ENCODE data around the gene PDE10A.

The PDE10A gene

GRCh38 chr6:165663377-165663735 is 315 bp upstream of the PDE10A start:
- no peak for DNase-seq
- H3K27ac ChIP-seq = peak overlapping the region in 1 of 2 donors; percentile 56

DNA sequence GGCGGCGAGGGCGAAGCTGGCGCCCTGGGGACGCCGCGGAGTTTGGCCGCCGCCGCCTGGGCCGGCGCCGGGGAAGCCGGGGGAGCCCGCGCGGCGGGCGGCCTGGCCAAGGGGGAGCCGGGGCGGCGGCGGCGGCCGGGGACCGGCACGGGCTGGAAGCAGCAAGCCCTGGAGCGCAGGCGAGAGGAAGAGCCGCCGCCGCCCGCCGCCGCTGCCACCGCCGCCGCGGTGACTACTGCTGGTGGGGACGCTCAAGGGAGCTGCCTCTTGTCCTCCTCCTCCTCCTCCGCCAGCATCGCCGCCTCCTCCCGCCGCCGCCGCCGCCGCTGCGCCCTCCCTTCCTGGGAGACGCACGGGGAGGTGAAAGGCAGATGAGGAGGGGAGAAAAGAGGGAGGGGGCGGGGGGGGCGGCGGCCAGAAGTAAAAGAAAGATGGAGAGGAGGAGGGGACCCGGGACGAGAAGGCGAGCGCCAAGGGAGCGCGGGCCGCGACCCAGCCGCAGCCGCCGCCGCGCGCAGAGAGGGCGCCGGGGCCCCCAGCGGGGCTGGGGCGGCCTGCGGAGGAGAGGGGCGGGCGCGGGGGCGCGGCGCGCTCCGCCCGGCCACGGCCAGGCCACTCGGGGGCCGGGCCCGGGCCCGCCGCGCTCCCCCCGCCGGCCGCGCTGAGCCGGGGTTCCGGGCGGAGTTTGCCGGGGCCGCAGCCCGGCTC is 846 bp downstream of the PDE10A start:
- TF ChIP-seq, protein P1, sequence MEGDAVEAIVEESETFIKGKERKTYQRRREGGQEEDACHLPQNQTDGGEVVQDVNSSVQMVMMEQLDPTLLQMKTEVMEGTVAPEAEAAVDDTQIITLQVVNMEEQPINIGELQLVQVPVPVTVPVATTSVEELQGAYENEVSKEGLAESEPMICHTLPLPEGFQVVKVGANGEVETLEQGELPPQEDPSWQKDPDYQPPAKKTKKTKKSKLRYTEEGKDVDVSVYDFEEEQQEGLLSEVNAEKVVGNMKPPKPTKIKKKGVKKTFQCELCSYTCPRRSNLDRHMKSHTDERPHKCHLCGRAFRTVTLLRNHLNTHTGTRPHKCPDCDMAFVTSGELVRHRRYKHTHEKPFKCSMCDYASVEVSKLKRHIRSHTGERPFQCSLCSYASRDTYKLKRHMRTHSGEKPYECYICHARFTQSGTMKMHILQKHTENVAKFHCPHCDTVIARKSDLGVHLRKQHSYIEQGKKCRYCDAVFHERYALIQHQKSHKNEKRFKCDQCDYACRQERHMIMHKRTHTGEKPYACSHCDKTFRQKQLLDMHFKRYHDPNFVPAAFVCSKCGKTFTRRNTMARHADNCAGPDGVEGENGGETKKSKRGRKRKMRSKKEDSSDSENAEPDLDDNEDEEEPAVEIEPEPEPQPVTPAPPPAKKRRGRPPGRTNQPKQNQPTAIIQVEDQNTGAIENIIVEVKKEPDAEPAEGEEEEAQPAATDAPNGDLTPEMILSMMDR (IDR thresholded peaks at IDR 0.05) = no peak
- no peaks in the 10 kb centered on the region for H3K36me3 ChIP-seq
- H3K9me3 ChIP-seq = no peaks in the 10 kb centered on the region
- DNase-seq = no peak
- H3K4me3 ChIP-seq = peak overlapping the region; percentile 59 to 60
- intact Hi-C loops (cut with DNase I; ENCODE audit: low total_unique reads) = loop anchor here (10.0 kb wide), 1 partner anchor 353 kb away; no protein-coding TSS in a partner anchor
- peaks cover 0 to 59% of the 10 kb centered on the region in 2 donors for H3K27me3 ChIP-seq
- peaks cover 4 to 40% (median 34%) of the 10 kb centered on the region in 4 donors for H3K4me1 ChIP-seq
- peak overlapping the region; percentile 10 to 62 for H3K27ac ChIP-seq

More at GRCh38 chr6:165663377-165663735, 315 bp upstream of the PDE10A start:
- intact Hi-C loops (cut with DNase I; ENCODE audit: low total_unique reads) = loop anchor here (10.0 kb wide), 1 partner anchor 351 kb away; no protein-coding TSS in a partner anchor
- H3K36me3 ChIP-seq = no peaks in the 10 kb centered on the region
- H3K4me3 ChIP-seq = peak overlapping the region; percentile 59 to 60
- peaks cover 4 to 40% (median 34%) of the 10 kb centered on the region in 4 donors for H3K4me1 ChIP-seq
- H3K27me3 ChIP-seq = peaks cover 0 to 69% of the 10 kb centered on the region in 2 donors
- H3K9me3 ChIP-seq = no peaks in the 10 kb centered on the region
- TF ChIP-seq, protein P1 (IDR thresholded peaks at IDR 0.05) = no peak

GRCh38 chr6:165661664-165662025 is 1.4 kb downstream of the PDE10A start:
- DNase-seq = no peak
- TF ChIP-seq, protein P1 (IDR thresholded peaks at IDR 0.05) = no peak
- intact Hi-C loops (cut with DNase I; ENCODE audit: low total_unique reads) = loop anchor here (10.0 kb wide), 1 partner anchor 353 kb away; no protein-coding TSS in a partner anchor
- H3K4me1 ChIP-seq = peaks cover 4 to 40% (median 34%) of the 10 kb centered on the region in 4 donors
- peaks cover 0 to 55% of the 10 kb centered on the region in 2 donors for H3K27me3 ChIP-seq
- H3K27ac ChIP-seq = peak overlapping the region; percentile 16 to 62
- no peaks in the 10 kb centered on the region for H3K36me3 ChIP-seq
- no peaks in the 10 kb centered on the region for H3K9me3 ChIP-seq
- peak overlapping the region; percentile 59 to 60 for H3K4me3 ChIP-seq

DNA sequence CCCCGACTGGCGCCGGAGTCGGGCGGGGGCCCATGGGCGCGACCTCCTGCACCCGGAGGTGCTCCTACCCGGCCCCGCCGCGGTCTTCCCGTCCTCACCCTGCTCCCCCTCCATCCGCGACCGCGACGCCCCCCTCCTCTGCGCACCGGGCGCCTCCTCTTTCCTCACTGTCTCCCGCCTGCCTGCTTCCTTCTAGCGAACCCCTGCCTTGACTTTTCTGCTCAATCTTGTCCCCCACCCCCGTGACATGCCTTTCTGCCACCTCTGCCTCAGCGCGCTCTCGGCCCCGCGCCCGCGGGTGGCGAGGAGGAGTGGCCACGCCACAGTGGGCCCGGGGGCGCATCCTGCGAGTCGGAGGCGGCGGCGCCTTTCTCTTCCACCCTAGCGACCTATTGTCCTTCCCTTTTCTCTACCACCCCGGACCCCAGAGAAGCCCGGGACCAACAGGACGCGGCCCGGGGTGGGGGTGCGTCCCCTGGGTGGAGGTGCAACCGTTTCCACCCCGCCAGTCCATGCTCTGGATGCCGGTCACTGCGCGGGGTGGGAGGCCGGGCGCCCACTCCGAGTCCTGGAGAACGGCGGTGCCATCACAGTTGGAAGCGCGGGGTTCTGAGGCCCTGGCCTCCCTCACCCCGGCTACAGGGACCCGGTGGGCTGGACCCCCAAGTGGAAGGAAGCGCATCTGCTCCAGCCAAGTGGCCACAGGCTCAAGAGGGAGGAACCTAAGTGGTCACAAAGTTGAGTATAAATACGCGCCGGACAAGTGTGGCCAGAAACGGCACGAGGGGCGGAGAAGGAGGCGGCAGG is 2.0 kb downstream of the PDE10A start:
- Histone ChIP-seq H3K36me3 (no peaks in the 10 kb centered on the region), H3K4me3 (peak overlapping the region; percentile 59 to 60), H3K27me3 (peaks cover 0 to 52% of the 10 kb centered on the region in 2 donors), H3K27ac (peak overlapping the region; percentile 16 to 62), H3K9me3 (no peaks in the 10 kb centered on the region), H3K4me1 (peaks cover 4 to 40% (median 34%) of the 10 kb centered on the region in 4 donors)
- intact Hi-C loops (cut with DNase I; ENCODE audit: low total_unique reads) = loop anchor here (10.0 kb wide), 1 partner anchor 354 kb away; no protein-coding TSS in a partner anchor
- TF ChIP-seq, protein P1 (IDR thresholded peaks at IDR 0.05) = no peak
- no peak for DNase-seq

DNA sequence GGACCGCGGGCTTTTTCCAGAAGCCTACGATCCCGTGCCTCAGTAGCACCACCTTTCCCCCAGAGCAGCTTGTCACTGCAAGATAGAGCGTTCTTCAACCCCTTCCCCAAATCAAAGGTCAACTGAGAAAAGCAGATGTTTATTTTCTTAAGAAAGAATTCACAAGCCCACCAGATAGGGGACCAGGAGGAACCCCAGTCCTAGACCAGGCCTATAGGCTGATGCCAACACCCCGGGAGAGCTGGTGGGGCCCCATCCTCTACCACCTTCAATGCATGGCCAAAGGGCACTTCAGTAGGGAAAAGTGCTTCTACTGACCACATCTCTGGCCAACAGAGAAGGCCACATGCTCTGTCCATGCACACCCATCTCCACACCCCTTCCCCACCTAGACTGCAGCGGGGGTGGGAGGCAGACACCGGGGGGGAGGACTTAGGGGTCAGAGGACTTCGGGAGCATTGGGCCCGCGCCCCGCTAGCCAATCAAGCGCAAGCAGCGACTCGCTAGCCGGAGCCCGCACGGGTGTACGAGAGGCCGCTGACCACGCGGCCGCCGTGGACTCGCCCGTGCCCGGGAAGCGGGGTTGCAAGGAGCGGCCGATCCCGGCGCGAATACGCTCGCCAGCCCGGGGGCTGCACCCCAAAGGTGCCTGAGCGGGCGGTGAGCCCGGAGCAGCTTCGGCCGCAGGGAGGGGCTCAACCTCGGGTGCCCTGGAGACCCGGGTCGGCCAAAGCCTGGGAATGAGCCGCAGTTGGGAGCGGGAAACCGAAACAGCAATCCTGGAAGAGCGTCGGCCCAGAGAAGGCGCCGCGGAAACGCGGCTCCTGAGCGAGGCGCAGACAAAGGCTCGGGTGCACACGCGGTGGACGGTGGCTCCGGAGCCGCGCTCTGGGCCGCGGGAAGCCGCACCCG is 2.8 kb downstream of the PDE10A start:
- Histone ChIP-seq H3K4me3 (peak overlapping the region; percentile 59 to 60), H3K27me3 (peaks cover 0 to 43% of the 10 kb centered on the region in 2 donors), H3K4me1 (peaks cover 4 to 40% (median 34%) of the 10 kb centered on the region in 4 donors), H3K36me3 (no peaks in the 10 kb centered on the region), H3K27ac (no peak overlapping the region), H3K9me3 (no peaks in the 10 kb centered on the region)
- TF ChIP-seq, protein P1 (IDR thresholded peaks at IDR 0.05) = no peak
- intact Hi-C loops (cut with DNase I; ENCODE audit: low total_unique reads) = loop anchor here (10.0 kb wide), 1 partner anchor 355 kb away; no protein-coding TSS in a partner anchor
- DNase-seq = no peak

Data from tibial artery (tissue), 4 donors.